GM12891 (cell line): ENCODE results near the gene ARSJ.

Experiments
- DNase-seq: peaks from one replicate; pipeline ENCODE4 v3.0.0; 2011; ENCODE audit warnings: low spot score; ENCODE audit not compliant: insufficient read length
- FAIRE-seq: peaks from 2 replicates; lab custom pipeline; 2011; peaks lifted over from hg19 to GRCh38; lab: Jason Lieb, UNC
- PAX5 ChIP-seq: IDR thresholded peaks from 2 replicates; pipeline ENCODE4 v1.6.1; 2011; ENCODE audit warnings: low read length, moderate library complexity, mild to moderate bottlenecking; ENCODE audit not compliant: insufficient read depth, severe bottlenecking
- POLR2A ChIP-seq: IDR thresholded peaks from 2 replicates; pipeline ENCODE4 v1.6.1; 2011; ENCODE audit warnings: low read depth, low read length, control low read depth
- POLR2AphosphoS5 ChIP-seq: IDR thresholded peaks from 2 replicates; pipeline ENCODE4 v1.6.1; 2011; ENCODE audit warnings: low read depth, low read length, control low read depth
- POU2F2 ChIP-seq: IDR thresholded peaks from 2 replicates; pipeline ENCODE4 v1.6.1; 2011; ENCODE audit warnings: low read depth, mild to moderate bottlenecking, control low read depth, low read length, moderate library complexity
- SPI1 ChIP-seq: IDR thresholded peaks from 2 replicates; pipeline ENCODE4 v1.6.1; 2011; ENCODE audit warnings: low read depth, low read length, control low read depth
- TAF1 ChIP-seq: IDR thresholded peaks from 2 replicates; pipeline ENCODE4 v1.6.1; 2011; ENCODE audit warnings: low read depth, low read length, control low read depth

The ARSJ gene

DNA sequence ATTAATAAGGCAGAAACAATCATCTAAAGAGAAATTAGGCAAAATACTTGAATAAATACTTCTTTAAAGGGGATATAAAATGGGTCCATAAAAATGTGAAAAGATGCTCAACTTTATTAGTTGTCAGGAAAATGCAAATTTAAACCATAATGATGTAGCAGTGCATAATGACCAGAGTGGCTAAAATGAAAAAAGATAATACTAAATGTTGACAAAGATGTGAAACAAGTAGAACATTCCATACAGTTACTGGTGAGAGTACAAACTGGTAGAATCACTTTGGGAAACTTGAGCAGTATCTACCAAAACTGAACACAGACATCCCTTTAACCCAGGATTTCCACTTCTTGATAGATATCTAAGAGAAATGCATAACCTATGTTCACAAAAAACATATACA lies 5.0 kb downstream of the ARSJ start:
- no peak for TF ChIP-seq SPI1
- TF ChIP-seq POLR2AphosphoS5, result no peak
- TF ChIP-seq PAX5, result no peak
- no peak for TF ChIP-seq TAF1
- no peak for TF ChIP-seq POU2F2
- TF ChIP-seq POLR2A, result no peak
- FAIRE-seq (no peak), DNase-seq (no peak)

DNA sequence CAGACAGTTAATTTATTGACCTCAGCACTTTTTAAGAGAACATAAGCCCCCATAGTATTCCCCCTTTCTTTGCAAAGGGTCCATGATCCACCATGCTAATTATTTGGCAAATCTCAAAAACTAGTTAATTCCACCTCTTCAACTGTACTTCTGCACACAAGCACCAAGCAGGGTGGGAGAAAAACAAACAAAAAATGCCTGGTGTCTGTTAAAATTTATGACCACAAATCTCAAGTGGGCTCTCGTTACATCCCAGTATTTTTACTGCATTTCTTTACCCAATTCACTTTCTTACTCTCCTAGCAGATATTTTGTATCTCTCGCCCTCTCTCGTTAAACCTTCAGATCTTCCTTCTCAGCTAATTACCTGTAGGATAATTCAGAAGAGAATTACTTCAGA lies 6.1 kb downstream of the ARSJ start:
- TF ChIP-seq TAF1, result no peak
- FAIRE-seq (no peak), DNase-seq (no peak)

DNA sequence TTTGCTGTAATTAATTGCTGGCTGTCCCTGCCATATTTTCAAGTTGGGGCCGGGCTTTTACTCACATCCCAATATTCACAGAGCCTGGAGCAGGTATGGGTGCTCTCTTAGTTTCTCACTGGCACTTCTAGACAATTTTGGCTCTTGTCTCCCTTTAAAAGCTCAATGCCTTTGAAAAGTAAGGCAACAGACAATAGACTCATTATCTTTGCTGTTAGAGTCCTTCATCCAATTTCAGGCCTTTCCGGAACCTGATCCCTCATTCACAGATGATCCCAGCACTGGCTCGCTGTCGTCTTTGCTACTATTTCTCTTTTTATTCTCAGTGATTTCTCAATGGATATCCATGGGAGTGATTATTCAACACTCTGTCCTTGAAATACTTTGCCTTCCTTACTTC lies 6.7 kb downstream of the ARSJ start:
- TF ChIP-seq POLR2AphosphoS5 (no peak), PAX5 (no peak), SPI1 (no peak), TAF1 (no peak), POLR2A (no peak), POU2F2 (no peak)
- no peak for DNase-seq
- FAIRE-seq, result no peak

DNA sequence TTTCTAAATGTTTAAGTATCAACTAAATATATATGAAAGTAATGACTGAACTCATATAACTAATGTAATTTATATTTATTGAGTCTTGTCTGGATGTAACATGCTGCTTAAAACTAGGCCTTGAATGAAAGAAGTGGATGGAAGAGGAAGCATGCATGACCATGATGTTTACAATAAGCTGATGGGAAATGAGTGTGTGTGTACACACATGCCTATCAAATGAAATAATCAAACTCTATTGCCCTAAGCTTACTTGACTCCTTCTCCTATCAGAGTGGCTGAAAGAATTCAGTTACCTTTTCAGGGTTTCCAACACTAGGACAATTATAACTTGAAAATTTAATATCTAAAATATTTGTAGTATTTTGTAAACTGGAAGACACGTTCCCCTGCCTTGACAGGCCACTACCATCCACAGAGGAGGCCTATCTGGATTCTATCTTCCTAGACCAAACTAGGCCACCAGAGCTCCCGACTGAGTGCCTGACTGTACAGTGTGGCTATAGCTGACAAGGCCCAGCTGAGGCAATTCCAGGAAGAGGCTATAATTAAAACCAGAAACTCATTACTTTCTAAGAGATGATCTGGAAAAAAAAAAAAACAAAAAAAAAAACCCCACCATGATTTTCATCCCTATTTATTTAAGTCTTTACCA lies 7.6 kb downstream of the ARSJ start:
- TF ChIP-seq TAF1, result no peak
- no peak for DNase-seq
- FAIRE-seq, result no peak

DNA sequence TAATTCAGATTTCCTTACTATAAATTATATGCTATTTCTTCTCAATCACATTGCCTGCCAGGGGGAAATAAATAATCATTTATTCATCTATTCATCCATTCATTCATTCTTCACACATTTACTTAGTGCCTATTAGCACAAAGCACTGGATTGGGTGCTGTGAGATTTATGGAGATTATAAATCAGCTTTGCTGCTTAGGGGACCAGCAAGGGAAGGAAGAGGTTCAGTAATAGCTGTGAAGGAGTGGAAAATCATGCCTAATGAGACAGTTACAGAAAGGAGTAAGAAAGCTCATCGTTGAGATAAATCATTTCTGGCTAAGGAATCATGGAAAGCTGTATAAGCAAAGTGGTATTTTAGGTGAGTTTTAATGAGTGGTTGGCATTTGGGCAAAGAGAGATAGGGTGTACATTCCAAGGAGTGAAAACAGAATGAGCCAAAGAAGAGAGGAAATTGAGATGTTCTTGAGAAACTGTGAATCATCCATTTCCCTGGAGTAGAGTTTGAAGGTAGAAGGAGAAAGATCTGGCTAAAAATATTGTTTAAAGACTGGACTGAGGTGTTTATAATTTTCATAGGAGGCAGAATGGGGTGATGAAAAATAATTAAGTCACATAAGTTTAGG lies 9.6 kb downstream of the ARSJ start:
- DNase-seq (no peak), FAIRE-seq (no peak)
- TF ChIP-seq POU2F2 (no peak), PAX5 (no peak), POLR2AphosphoS5 (no peak)

DNA sequence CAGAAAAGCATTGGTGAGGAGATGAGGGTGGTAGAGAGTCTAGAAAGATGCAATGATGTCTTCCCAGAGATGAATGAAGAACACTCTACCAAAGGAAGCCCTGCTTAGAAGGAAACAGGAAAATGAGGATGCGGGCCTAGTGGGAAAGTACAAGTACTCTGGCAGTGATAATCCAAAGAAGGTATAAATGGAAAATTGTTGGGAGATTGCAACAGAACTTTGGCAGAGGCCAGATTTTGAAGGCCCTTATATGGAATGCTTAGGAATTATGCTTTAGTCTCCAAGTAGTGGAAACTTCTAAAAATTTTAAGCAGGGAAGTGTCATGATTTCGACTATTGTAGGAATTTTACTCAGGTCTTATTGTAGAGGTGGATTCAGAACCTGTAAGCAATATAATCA lies 11.0 kb downstream of the ARSJ start:
- FAIRE-seq, result no peak
- no peak for DNase-seq
- TF ChIP-seq POLR2AphosphoS5 (no peak), SPI1 (no peak), POLR2A (no peak), TAF1 (no peak), POU2F2 (no peak), PAX5 (no peak)

DNA sequence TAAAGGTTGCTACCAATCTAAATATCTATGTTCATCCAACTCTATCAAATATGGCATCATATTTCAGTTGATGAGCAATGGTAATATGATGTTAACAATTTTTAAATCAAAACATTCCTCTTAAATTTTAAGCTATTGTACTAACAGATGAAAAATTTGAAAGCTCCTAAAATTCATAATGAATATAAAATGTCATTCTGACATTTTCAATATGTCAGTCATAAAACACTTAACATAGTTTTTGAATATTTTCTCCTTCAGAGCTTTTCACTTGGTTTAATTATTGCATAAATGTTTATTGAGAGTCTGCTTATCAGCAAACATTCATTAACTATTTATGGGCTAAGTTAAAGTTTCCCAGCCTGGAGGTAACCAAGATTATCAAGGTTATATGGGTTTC lies 11.8 kb downstream of the ARSJ start:
- TF ChIP-seq PAX5, result no peak
- no peak for DNase-seq
- FAIRE-seq, result no peak

DNA sequence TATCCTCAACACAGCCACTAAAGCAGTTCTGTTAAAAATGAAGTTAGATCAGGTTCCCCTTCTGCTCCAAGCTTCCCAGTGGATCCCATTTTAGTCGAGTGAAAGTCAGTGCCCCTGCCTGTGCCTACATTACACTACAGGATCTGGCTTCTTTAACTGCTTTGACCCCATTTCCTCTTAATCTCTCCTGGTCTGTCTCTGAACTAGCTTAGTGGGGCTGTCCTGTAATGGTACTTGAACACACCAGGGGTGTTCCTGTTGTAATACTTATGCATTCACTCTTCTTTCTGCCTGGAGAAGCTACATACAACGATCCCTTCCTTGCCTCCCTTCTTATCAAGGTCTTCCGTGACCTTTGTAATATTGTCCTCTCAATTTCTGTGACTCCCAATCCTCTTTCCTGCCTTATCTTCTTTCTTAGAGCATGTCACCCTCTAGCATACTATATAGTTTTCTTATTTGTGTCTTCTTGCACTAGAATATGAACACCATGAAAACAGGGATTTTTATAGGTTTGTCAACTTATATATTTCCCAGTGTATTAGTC lies 16.7 kb downstream of the ARSJ start:
- DNase-seq (no peak), FAIRE-seq (no peak)
- TF ChIP-seq POU2F2, result no peak
- no peak for TF ChIP-seq PAX5
- TF ChIP-seq POLR2A, result no peak
- TF ChIP-seq POLR2AphosphoS5, result no peak
- no peak for TF ChIP-seq SPI1
- TF ChIP-seq TAF1, result no peak

DNA sequence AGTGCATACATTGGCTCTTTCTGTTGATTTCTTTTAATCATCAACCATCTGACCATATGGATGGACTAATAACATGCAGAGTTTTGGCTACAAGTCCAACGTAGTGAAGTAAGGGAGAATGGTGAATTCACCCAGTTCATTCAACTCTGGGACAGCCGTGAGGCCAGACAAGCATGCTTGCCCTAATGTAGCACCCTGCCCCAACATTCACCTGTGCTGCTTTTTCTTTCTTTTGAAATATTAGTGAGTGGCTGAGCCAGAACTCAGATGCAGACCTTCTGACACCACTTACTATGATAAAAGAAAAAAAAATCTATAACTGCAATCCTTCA lies 17.5 kb downstream of the ARSJ start:
- TF ChIP-seq POU2F2 (no peak), PAX5 (no peak), SPI1 (no peak), TAF1 (no peak), POLR2A (no peak), POLR2AphosphoS5 (no peak)
- DNase-seq (no peak), FAIRE-seq (no peak)

DNA sequence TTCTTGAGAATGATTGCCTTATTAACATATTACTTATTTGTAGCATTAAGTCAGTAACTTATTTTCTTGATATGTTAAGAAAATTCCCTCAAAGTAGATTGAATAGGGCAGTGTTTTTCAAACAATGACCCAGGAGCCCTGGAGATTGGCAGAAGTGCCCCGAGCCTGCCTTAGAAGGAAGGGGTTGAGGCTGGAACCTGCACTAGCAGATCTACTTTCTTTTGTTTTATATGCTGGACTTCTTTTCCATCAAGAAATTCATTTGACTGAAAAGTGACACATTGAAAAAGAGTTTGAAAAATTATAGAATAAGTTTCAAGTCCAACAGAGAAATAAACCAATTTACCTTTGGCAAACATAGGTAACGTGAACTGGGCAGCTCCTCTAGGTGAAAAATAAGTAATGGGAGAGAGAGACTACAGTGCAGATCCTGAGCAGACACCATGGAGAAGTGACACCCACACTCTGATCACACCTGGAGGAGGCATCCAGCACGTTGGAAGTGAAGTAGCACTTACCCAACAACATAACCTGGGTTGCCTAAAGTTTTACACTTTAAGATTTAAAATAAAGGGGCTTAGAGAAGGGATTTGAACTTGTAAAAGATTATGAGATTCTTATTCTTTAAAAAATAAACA lies 18.6 kb downstream of the ARSJ start:
- FAIRE-seq, result no peak
- DNase-seq, result no peak
- TF ChIP-seq TAF1 (no peak), POLR2AphosphoS5 (no peak), PAX5 (no peak), POLR2A (no peak), SPI1 (no peak), POU2F2 (no peak)
